ENCODE measurements around the gene COG1.
A peak's percentile ranks its signal among the peaks of the same experiment; 100 is the strongest.

Gene COG1

GRCh38 chr17:73231841-73232586, 39.2 kb downstream of the COG1 start:
- Histone ChIP-seq H3K9me3 (ENCODE audit: control insufficient read depth in 2 of 2, low read length in 2 of 2) (no peaks in the 10 kb centered on the region), H3K9ac (ENCODE audit: low read length in 2 of 2) (peak overlapping the region; percentile 84 to 85), H3K27ac (ENCODE audit: low read length) (peak overlapping the region; percentile 68), H3K27me3 (ENCODE audit: control insufficient read depth in 1 of 2, insufficient read depth in 2 of 2, low read length in 2 of 2) (no peaks in the 10 kb centered on the region), H3K4me1 (ENCODE audit: control insufficient read depth, insufficient read depth, low read length) (peaks cover 14% of the 10 kb centered on the region), H3K4me3 (ENCODE audit: low read length in 2 of 2) (peak overlapping the region; percentile 73 to 90), H3K36me3 (ENCODE audit: control insufficient read depth in 2 of 2, insufficient read depth in 2 of 2, low read length in 2 of 2) (peaks cover 5 to 6% of the 10 kb centered on the region in 2 donors)

DNA sequence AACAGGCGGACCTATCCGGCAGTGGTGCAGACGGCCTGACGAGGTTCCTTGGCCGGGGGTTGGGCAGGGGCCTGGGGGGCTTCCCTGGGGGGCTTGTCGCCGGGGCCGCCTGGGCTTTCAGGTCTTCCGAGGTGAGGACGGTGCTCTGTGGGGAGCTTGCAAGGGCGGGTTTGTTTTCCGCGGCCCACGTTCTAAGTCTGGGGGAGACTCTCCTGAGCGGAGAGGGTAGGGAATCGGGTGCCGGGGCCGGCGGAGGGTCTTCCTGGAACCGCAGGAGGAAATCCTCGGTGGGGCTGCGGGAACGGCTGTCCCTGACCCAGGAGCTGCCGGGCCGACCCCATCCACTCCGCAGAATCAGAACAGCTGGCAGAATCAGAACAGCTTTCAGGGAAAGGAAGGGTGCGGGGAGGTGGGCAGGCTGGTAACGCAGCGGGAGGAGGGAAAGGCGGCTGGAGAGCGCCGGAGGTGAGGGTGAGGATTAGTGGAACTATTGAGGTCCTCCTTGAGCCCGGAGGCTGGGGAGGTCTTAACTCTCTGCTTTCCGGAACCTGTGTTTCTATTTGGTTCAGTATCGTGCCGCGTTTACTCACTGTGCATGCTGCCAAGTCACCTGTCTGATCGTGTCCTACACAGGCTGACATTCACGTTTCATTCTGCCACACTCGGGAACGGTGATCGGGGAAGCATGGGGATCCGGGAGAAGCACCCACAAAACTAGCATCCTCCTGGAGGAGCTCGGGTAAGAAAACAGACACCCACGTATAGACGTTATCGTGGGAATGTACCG, 39.9 kb downstream of the COG1 start:
- Histone ChIP-seq H3K4me3 (ENCODE audit: low read length in 2 of 2) (peak overlapping the region; percentile 73 to 90), H3K4me1 (ENCODE audit: control insufficient read depth, insufficient read depth, low read length) (peaks cover 14% of the 10 kb centered on the region), H3K36me3 (ENCODE audit: control insufficient read depth in 2 of 2, insufficient read depth in 2 of 2, low read length in 2 of 2) (peaks cover 5 to 6% of the 10 kb centered on the region in 2 donors), H3K27me3 (ENCODE audit: control insufficient read depth in 1 of 2, insufficient read depth in 2 of 2, low read length in 2 of 2) (no peaks in the 10 kb centered on the region), H3K27ac (ENCODE audit: low read length) (peak overlapping the region; percentile 68), H3K9ac (ENCODE audit: low read length in 2 of 2) (peak overlapping the region; percentile 84 to 85), H3K9me3 (ENCODE audit: control insufficient read depth in 2 of 2, low read length in 2 of 2) (no peaks in the 10 kb centered on the region)

DNA sequence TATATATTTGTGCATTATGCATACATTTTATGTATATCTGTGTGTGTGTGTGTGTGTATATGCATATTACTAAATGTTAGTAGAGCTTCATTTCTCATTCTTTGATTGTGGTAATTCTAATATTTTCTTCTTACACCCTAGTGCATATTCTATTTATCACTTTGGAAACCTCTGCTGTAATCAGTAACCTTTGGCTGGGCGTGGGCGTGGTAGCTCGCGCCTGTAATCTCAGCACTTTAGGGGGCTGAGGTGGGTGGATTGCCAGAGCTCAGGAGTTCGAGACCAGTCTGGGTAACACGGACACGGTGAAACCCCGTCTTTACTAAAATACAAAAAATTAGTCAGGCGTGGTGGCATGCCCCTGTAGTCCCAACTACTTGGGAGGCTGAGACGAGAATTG, 41.9 kb downstream of the COG1 start:
- H3K4me3 ChIP-seq (ENCODE audit: low read length in 2 of 2): no peak overlapping the region
- no peaks in the 10 kb centered on the region for H3K9me3 ChIP-seq (ENCODE audit: control insufficient read depth in 2 of 2, low read length in 2 of 2)
- no peaks in the 10 kb centered on the region for H3K27me3 ChIP-seq (ENCODE audit: control insufficient read depth in 1 of 2, insufficient read depth in 2 of 2, low read length in 2 of 2)
- H3K36me3 ChIP-seq (ENCODE audit: control insufficient read depth in 2 of 2, insufficient read depth in 2 of 2, low read length in 2 of 2): peaks cover 5 to 6% of the 10 kb centered on the region in 2 donors
- no peak overlapping the region for H3K9ac ChIP-seq (ENCODE audit: low read length in 2 of 2)
- no peak overlapping the region for H3K27ac ChIP-seq (ENCODE audit: low read length)
- peaks cover 14% of the 10 kb centered on the region for H3K4me1 ChIP-seq (ENCODE audit: control insufficient read depth, insufficient read depth, low read length)

- Histone ChIP-seq H3K9me3 (ENCODE audit: control insufficient read depth in 2 of 2, low read length in 2 of 2) (no peaks in the 10 kb centered on the region), H3K4me3 (ENCODE audit: low read length in 2 of 2) (no peak overlapping the region), H3K27ac (ENCODE audit: low read length) (no peak overlapping the region), H3K9ac (ENCODE audit: low read length in 2 of 2) (no peak overlapping the region), H3K27me3 (ENCODE audit: control insufficient read depth in 1 of 2, insufficient read depth in 2 of 2, low read length in 2 of 2) (no peaks in the 10 kb centered on the region), H3K4me1 (ENCODE audit: control insufficient read depth, insufficient read depth, low read length) (peaks cover 11% of the 10 kb centered on the region), H3K36me3 (ENCODE audit: control insufficient read depth in 2 of 2, insufficient read depth in 2 of 2, low read length in 2 of 2) (peaks cover 12 to 15% of the 10 kb centered on the region in 2 donors)
These were observed 44.9 kb downstream of the COG1 start for GRCh38 chr17:73237714-73238113.

GRCh38 chr17:73240561-73240960, 47.7 kb downstream of the COG1 start:
- no peak overlapping the region for H3K4me3 ChIP-seq (ENCODE audit: low read length in 2 of 2)
- no peaks in the 10 kb centered on the region for H3K27me3 ChIP-seq (ENCODE audit: control insufficient read depth in 1 of 2, insufficient read depth in 2 of 2, low read length in 2 of 2)
- peaks cover 20 to 23% of the 10 kb centered on the region in 2 donors for H3K36me3 ChIP-seq (ENCODE audit: control insufficient read depth in 2 of 2, insufficient read depth in 2 of 2, low read length in 2 of 2)
- H3K27ac ChIP-seq (ENCODE audit: low read length): no peak overlapping the region
- H3K4me1 ChIP-seq (ENCODE audit: control insufficient read depth, insufficient read depth, low read length): no peaks in the 10 kb centered on the region
- no peaks in the 10 kb centered on the region for H3K9me3 ChIP-seq (ENCODE audit: control insufficient read depth in 2 of 2, low read length in 2 of 2)
- no peak overlapping the region for H3K9ac ChIP-seq (ENCODE audit: low read length in 2 of 2)

DNA sequence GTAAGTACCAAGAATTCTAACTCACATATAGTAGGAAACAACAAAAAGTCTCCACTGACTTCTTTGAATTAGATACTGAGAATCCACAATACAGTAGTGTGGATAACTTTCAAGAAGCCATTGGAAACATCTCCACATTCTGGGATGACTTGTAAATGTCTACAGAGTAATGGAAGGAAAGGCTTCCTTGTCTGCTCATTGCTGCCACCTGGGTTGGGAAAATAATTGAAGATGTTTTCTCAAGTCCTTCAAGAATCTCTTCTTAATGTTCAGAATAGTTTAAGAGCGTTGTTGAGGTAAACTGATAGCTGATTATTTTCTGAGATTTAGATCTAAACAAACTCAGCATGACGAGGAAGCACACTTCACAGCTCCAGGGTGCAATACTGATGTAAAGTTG, 54.9 kb downstream of the COG1 start:
- H3K36me3 ChIP-seq (ENCODE audit: control insufficient read depth in 2 of 2, insufficient read depth in 2 of 2, low read length in 2 of 2): peaks cover 10 to 15% of the 10 kb centered on the region in 2 donors
- H3K27me3 ChIP-seq (ENCODE audit: control insufficient read depth in 1 of 2, insufficient read depth in 2 of 2, low read length in 2 of 2): no peaks in the 10 kb centered on the region
- no peak overlapping the region for H3K27ac ChIP-seq (ENCODE audit: low read length)
- no peaks in the 10 kb centered on the region for H3K9me3 ChIP-seq (ENCODE audit: control insufficient read depth in 2 of 2, low read length in 2 of 2)
- H3K4me3 ChIP-seq (ENCODE audit: low read length in 2 of 2): no peak overlapping the region
- H3K4me1 ChIP-seq (ENCODE audit: control insufficient read depth, insufficient read depth, low read length): no peaks in the 10 kb centered on the region
- no peak overlapping the region for H3K9ac ChIP-seq (ENCODE audit: low read length in 2 of 2)

DNA sequence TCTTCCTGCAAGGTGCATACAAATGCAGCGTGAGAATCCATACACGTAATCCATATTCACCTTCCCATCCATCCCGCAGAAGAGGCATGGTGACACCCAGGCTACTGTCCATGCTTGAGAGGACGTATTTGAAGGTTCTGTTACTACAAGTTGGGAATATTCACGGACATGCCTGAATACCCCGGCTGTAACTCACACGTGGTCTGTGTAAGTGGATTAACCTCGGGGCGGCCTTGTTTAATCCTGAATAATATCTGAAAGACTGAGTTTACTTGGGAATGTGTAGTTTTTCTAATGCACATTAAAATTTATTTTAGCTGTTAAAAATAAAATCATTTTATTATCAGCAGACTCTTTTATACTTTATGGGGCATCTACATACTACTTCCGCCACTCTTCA, 55.7 kb downstream of the COG1 start:
- no peaks in the 10 kb centered on the region for H3K9me3 ChIP-seq (ENCODE audit: control insufficient read depth in 2 of 2, low read length in 2 of 2)
- H3K4me1 ChIP-seq (ENCODE audit: control insufficient read depth, insufficient read depth, low read length): no peaks in the 10 kb centered on the region
- H3K4me3 ChIP-seq (ENCODE audit: low read length in 2 of 2): no peak overlapping the region
- H3K27me3 ChIP-seq (ENCODE audit: control insufficient read depth in 1 of 2, insufficient read depth in 2 of 2, low read length in 2 of 2): no peaks in the 10 kb centered on the region
- H3K36me3 ChIP-seq (ENCODE audit: control insufficient read depth in 2 of 2, insufficient read depth in 2 of 2, low read length in 2 of 2): peaks cover 10 to 14% of the 10 kb centered on the region in 2 donors
- no peak overlapping the region for H3K27ac ChIP-seq (ENCODE audit: low read length)
- H3K9ac ChIP-seq (ENCODE audit: low read length in 2 of 2): no peak overlapping the region

GRCh38 chr17:73249700-73250099, 56.8 kb downstream of the COG1 start:
- Histone ChIP-seq H3K4me3 (ENCODE audit: low read length in 2 of 2) (no peak overlapping the region), H3K27me3 (ENCODE audit: control insufficient read depth in 1 of 2, insufficient read depth in 2 of 2, low read length in 2 of 2) (no peaks in the 10 kb centered on the region), H3K9me3 (ENCODE audit: control insufficient read depth in 2 of 2, low read length in 2 of 2) (no peaks in the 10 kb centered on the region)

GRCh38 chr17:73250851-73251640, 58.2 kb downstream of the COG1 start:
- Histone ChIP-seq H3K9me3 (ENCODE audit: control insufficient read depth in 2 of 2, low read length in 2 of 2) (no peaks in the 10 kb centered on the region), H3K27me3 (ENCODE audit: control insufficient read depth in 1 of 2, insufficient read depth in 2 of 2, low read length in 2 of 2) (no peaks in the 10 kb centered on the region), H3K4me1 (ENCODE audit: control insufficient read depth, insufficient read depth, low read length) (peaks cover 5% of the 10 kb centered on the region), H3K36me3 (ENCODE audit: control insufficient read depth in 2 of 2, insufficient read depth in 2 of 2, low read length in 2 of 2) (peaks cover 2 to 5% of the 10 kb centered on the region in 2 donors), H3K27ac (ENCODE audit: low read length) (no peak overlapping the region), H3K9ac (ENCODE audit: low read length in 2 of 2) (no peak overlapping the region), H3K4me3 (ENCODE audit: low read length in 2 of 2) (no peak overlapping the region)

More at GRCh38 chr17:73249700-73250099, 56.8 kb downstream of the COG1 start:
- Histone ChIP-seq H3K4me1 (ENCODE audit: control insufficient read depth, insufficient read depth, low read length) (no peaks in the 10 kb centered on the region), H3K36me3 (ENCODE audit: control insufficient read depth in 2 of 2, insufficient read depth in 2 of 2, low read length in 2 of 2) (peaks cover 9% of the 10 kb centered on the region in 2 donors), H3K9ac (ENCODE audit: low read length in 2 of 2) (no peak overlapping the region), H3K27ac (ENCODE audit: low read length) (no peak overlapping the region)

DNA sequence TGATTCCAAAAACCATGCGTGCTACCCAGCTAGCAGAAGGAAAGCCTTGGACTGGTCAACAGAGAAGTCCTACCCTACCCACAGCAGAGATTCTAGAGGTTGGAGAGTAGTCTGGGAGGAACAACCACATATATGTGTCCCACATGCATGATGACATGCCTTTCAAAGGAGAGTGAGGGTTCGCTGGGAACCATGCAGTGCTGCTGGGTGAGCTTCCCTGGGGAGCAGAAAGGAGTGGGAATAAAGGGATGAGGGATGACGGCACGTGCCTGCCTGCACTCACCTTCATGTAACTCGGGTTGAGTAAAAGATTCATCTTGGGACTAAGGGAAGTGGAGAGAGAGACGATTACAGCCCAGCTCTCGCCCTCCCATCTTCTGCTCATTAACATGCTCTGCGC, 59.0 kb downstream of the COG1 start:
- H3K36me3 ChIP-seq (ENCODE audit: control insufficient read depth in 2 of 2, insufficient read depth in 2 of 2, low read length in 2 of 2): peaks cover 2 to 5% of the 10 kb centered on the region in 2 donors
- no peak overlapping the region for H3K9ac ChIP-seq (ENCODE audit: low read length in 2 of 2)
- H3K4me3 ChIP-seq (ENCODE audit: low read length in 2 of 2): no peak overlapping the region
- peaks cover 7% of the 10 kb centered on the region for H3K4me1 ChIP-seq (ENCODE audit: control insufficient read depth, insufficient read depth, low read length)
- H3K27ac ChIP-seq (ENCODE audit: low read length): no peak overlapping the region
- no peaks in the 10 kb centered on the region for H3K27me3 ChIP-seq (ENCODE audit: control insufficient read depth in 1 of 2, insufficient read depth in 2 of 2, low read length in 2 of 2)
- H3K9me3 ChIP-seq (ENCODE audit: control insufficient read depth in 2 of 2, low read length in 2 of 2): no peaks in the 10 kb centered on the region
